Measurements from ENCODE around the gene MAMDC2. TPM values are rescaled to one million over a fixed set of nuclear protein-coding genes. Genes with fewer than 3 reads are reported as not detected.

MAMDC2 gene
- polyA plus RNA-seq, 2 of the 4 experiments (the other 2 are of a cell fraction), result 0.30 to 0.34 TPM

- FAIRE-seq (no peak), ATAC-seq (no peak), DNase-seq (ENCODE audit: low read depth in 1 of 2, low spot score in 1 of 2) (no peak)
- ChIA-PET CTCF (interaction anchor here (1.0 kb wide), 1 partner anchor 21 kb away, joined by 3 read pairs; no protein-coding TSS in a partner anchor), POLR2A (no interaction called here)
- Histone ChIP-seq H3K9me3 (no peaks in the 10 kb centered on the region), H3K4me1 (no peaks in the 10 kb centered on the region), H3K4me3 (no peak overlapping the region), H3K27ac (no peak overlapping the region), H3K4me2 (no peak overlapping the region)
- 97% methylated on average over 1 of the region's 1 CpG for WGBS (ENCODE audit: missing lambda C conversion rate)
- TF ChIP-seq, protein P1, sequence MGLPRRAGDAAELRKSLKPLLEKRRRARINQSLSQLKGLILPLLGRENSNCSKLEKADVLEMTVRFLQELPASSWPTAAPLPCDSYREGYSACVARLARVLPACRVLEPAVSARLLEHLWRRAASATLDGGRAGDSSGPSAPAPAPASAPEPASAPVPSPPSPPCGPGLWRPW (IDR thresholded peaks at IDR 0.05), result no peak
- TF ChIP-seq RCOR1 (IDR thresholded peaks at IDR 0.05; ENCODE audit: low read depth, low read length) (no peak), HEYL (CRISPR knock-in tag; IDR thresholded peaks at IDR 0.05) (no peak), KDM5A (IDR thresholded peaks at IDR 0.05) (no peak), HOXB13 (CRISPR knock-in tag; IDR thresholded peaks at IDR 0.05; ENCODE audit: low read depth) (no peak), FOSB (CRISPR knock-in tag; IDR thresholded peaks at IDR 0.05) (no peak), EHF (CRISPR knock-in tag; IDR thresholded peaks at IDR 0.05) (no peak), POLR2AphosphoS2 (conservative IDR thresholded peaks at IDR 0.05; ENCODE audit: low read length) (no peak), ZSCAN20 (CRISPR knock-in tag; IDR thresholded peaks at IDR 0.05) (no peak), NPAS2 (CRISPR knock-in tag; IDR thresholded peaks at IDR 0.05; ENCODE audit: borderline replicate concordance) (no peak), E2F6 (IDR thresholded peaks at IDR 0.05; ENCODE audit: borderline replicate concordance, low read depth) (no peak), ZFP36 (IDR thresholded peaks at IDR 0.05; ENCODE audit: borderline replicate concordance, partially characterized antibody) (no peak), CHD4 (IDR thresholded peaks at IDR 0.05; ENCODE audit: borderline replicate concordance) (no peak), ZNF302 (CRISPR knock-in tag; IDR thresholded peaks at IDR 0.05) (no peak)
- TF ChIP-seq, protein P2, sequence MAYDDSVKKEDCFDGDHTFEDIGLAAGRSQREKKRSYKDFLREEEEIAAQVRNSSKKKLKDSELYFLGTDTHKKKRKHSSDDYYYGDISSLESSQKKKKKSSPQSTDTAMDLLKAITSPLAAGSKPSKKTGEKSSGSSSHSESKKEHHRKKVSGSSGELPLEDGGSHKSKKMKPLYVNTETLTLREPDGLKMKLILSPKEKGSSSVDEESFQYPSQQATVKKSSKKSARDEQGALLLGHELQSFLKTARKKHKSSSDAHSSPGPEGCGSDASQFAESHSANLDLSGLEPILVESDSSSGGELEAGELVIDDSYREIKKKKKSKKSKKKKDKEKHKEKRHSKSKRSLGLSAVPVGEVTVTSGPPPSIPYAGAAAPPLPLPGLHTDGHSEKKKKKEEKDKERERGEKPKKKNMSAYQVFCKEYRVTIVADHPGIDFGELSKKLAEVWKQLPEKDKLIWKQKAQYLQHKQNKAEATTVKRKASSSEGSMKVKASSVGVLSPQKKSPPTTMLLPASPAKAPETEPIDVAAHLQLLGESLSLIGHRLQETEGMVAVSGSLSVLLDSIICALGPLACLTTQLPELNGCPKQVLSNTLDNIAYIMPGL (CRISPR knock-in tag; IDR thresholded peaks at IDR 0.05; ENCODE audit: borderline replicate concordance), result no peak
- TF ChIP-seq, protein P3, sequence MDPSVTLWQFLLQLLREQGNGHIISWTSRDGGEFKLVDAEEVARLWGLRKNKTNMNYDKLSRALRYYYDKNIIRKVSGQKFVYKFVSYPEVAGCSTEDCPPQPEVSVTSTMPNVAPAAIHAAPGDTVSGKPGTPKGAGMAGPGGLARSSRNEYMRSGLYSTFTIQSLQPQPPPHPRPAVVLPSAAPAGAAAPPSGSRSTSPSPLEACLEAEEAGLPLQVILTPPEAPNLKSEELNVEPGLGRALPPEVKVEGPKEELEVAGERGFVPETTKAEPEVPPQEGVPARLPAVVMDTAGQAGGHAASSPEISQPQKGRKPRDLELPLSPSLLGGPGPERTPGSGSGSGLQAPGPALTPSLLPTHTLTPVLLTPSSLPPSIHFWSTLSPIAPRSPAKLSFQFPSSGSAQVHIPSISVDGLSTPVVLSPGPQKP (IDR thresholded peaks at IDR 0.05; ENCODE audit: low read depth, low read length), result no peak
Measured at GRCh38 chr9:70250221-70250620, 206.6 kb downstream of the MAMDC2 start.

- no peak for FAIRE-seq
- no peak overlapping the region for H3K27ac ChIP-seq
- H3K4me1 ChIP-seq, result 0 out of 3 replicates have a peak, but pooled peaks cover 6% of the 10 kb centered on the region
- H3K9me3 ChIP-seq, result no peaks in the 10 kb centered on the region
- ChIA-PET CTCF (interaction anchor here (0.5 to 1.4 kb wide), 3 partner anchors 11 to 155 kb away, joined by 3 to 6 read pairs (median 3); no protein-coding TSS in a partner anchor), POLR2A (no interaction called here)
- TF ChIP-seq CHD4 (IDR thresholded peaks at IDR 0.05; ENCODE audit: borderline replicate concordance) (no peak), E2F6 (IDR thresholded peaks at IDR 0.05; ENCODE audit: borderline replicate concordance, low read depth) (no peak), RARB (CRISPR knock-in tag; IDR thresholded peaks at IDR 0.05) (no peak)
- TF ChIP-seq, protein P1 (IDR thresholded peaks at IDR 0.05), result no peak
- TF ChIP-seq, protein P3 (IDR thresholded peaks at IDR 0.05; ENCODE audit: low read depth, low read length), result no peak
- ATAC-seq, result no peak
- H3K4me2 ChIP-seq, result no peak overlapping the region
- DNase-seq (ENCODE audit: low read depth in 1 of 2, low spot score in 1 of 2), result no peak
- H3K4me3 ChIP-seq, result no peak overlapping the region
Measured at GRCh38 chr9:70255486-70255885, 211.8 kb downstream of the MAMDC2 start.
